Astrocyte of the hippocampus (primary cell): ENCODE results near the gene DMRTC2.

ENCODE experiments used
- DNase-seq: peaks from one replicate; pipeline ENCODE4 v3.0.0; 2011; ENCODE audit warnings: low read depth, low spot score

Gene DMRTC2

GRCh38 chr19:41847351-41848105, 2.7 kb downstream of the DMRTC2 start:
- DNase-seq = no peak

- DNase-seq = no peak
These were observed 3.8 kb downstream of the DMRTC2 start for GRCh38 chr19:41848666-41849065.

GRCh38 chr19:41849067-41849466, 4.2 kb downstream of the DMRTC2 start:
- no peak for DNase-seq

GRCh38 chr19:41850381-41850780, 5.5 kb downstream of the DMRTC2 start:
- no peak for DNase-seq

- no peak for DNase-seq
These were observed 6.6 kb downstream of the DMRTC2 start for GRCh38 chr19:41851456-41851855.

GRCh38 chr19:41853344-41853743, 8.5 kb downstream of the DMRTC2 start:
- DNase-seq = no peak

GRCh38 chr19:41853768-41854167, 8.9 kb downstream of the DMRTC2 start:
- no peak for DNase-seq

GRCh38 chr19:41859213-41859617, 14.4 kb downstream of the DMRTC2 start:
- DNase-seq = no peak

- DNase-seq = peak; percentile 99
These were observed 15.0 kb downstream of the DMRTC2 start, which contains the start of gene RPS19 for GRCh38 chr19:41859618-41860418. Gene RPS19, plus strand, starts transcription at chr19:41860255. Its CDS starts 520 bp downstream, at chr19:41860775.

- peak; percentile 51 for DNase-seq
These were observed 15.7 kb downstream of the DMRTC2 start for GRCh38 chr19:41860419-41861115.

- DNase-seq = no peak
These were observed 16.4 kb downstream of the DMRTC2 start for GRCh38 chr19:41861116-41861768.

- DNase-seq = no peak
These were observed 17.0 kb downstream of the DMRTC2 start for GRCh38 chr19:41861846-41862245.

- no peak for DNase-seq
These were observed 17.7 kb downstream of the DMRTC2 start for GRCh38 chr19:41862445-41862986.

- no peak for DNase-seq
These were observed 18.5 kb downstream of the DMRTC2 start for GRCh38 chr19:41863209-41863931.

- DNase-seq = no peak
These were observed 19.5 kb downstream of the DMRTC2 start for GRCh38 chr19:41864374-41864773.

GRCh38 chr19:41866284-41866683, 21.4 kb downstream of the DMRTC2 start:
- no peak for DNase-seq

- DNase-seq = no peak
These were observed 23.5 kb downstream of the DMRTC2 start for GRCh38 chr19:41868120-41868988.

- DNase-seq = no peak
These were observed 24.1 kb downstream of the DMRTC2 start for GRCh38 chr19:41868989-41869300.

GRCh38 chr19:41869374-41869955, 24.6 kb downstream of the DMRTC2 start:
- DNase-seq = no peak
